ENCODE measurements around the gene ACTR3. TPM values are rescaled to one million over a fixed set of nuclear protein-coding genes. Genes with fewer than 3 reads are reported as not detected.

ACTR3 gene
- total RNA-seq, 1 experiment from 2014 or later, result 169 TPM

GRCh38 chr2:113867571-113867970 lies 22.3 kb upstream of the ACTR3 start:
- DNase-seq (ENCODE audit: low spot score) (no peak), ATAC-seq (no peak)
- 0 out of 2 replicates have a peak, but pooled peaks cover 4% of the 10 kb centered on the region for H3K4me1 Mint-ChIP-seq
- H3K4me3 Mint-ChIP-seq, result no peak overlapping the region
- H3K27ac Mint-ChIP-seq, result no peak overlapping the region
- POLR2A ChIA-PET, result no interaction called here
- TF ChIP-seq ZBTB43 (CRISPR knock-in tag; IDR thresholded peaks at IDR 0.05) (no peak), HMGA2 (CRISPR knock-in tag; IDR thresholded peaks at IDR 0.05) (no peak), ZNF423 (CRISPR knock-in tag; IDR thresholded peaks at IDR 0.05) (no peak), TP53 (CRISPR knock-in tag; IDR thresholded peaks at IDR 0.05) (no peak), ZNF396 (CRISPR knock-in tag; IDR thresholded peaks at IDR 0.05; ENCODE audit: borderline replicate concordance) (no peak), GRHL2 (CRISPR knock-in tag; IDR thresholded peaks at IDR 0.05; ENCODE audit: insufficient replicate concordance, severe bottlenecking) (no peak), AR (CRISPR knock-in tag; IDR thresholded peaks at IDR 0.05) (no peak), ZNF138 (CRISPR knock-in tag; conservative IDR thresholded peaks at IDR 0.05) (no peak), NR1H2 (CRISPR knock-in tag; IDR thresholded peaks at IDR 0.05) (no peak), GTF2I (CRISPR knock-in tag; conservative IDR thresholded peaks at IDR 0.05) (no peak), ATF1 (CRISPR knock-in tag; IDR thresholded peaks at IDR 0.05) (no peak)
- TF ChIP-seq, protein P1, sequence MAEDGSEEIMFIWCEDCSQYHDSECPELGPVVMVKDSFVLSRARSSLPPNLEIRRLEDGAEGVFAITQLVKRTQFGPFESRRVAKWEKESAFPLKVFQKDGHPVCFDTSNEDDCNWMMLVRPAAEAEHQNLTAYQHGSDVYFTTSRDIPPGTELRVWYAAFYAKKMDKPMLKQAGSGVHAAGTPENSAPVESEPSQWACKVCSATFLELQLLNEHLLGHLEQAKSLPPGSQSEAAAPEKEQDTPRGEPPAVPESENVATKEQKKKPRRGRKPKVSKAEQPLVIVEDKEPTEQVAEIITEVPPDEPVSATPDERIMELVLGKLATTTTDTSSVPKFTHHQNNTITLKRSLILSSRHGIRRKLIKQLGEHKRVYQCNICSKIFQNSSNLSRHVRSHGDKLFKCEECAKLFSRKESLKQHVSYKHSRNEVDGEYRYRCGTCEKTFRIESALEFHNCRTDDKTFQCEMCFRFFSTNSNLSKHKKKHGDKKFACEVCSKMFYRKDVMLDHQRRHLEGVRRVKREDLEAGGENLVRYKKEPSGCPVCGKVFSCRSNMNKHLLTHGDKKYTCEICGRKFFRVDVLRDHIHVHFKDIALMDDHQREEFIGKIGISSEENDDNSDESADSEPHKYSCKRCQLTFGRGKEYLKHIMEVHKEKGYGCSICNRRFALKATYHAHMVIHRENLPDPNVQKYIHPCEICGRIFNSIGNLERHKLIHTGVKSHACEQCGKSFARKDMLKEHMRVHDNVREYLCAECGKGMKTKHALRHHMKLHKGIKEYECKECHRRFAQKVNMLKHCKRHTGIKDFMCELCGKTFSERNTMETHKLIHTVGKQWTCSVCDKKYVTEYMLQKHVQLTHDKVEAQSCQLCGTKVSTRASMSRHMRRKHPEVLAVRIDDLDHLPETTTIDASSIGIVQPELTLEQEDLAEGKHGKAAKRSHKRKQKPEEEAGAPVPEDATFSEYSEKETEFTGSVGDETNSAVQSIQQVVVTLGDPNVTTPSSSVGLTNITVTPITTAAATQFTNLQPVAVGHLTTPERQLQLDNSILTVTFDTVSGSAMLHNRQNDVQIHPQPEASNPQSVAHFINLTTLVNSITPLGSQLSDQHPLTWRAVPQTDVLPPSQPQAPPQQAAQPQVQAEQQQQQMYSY (CRISPR knock-in tag; IDR thresholded peaks at IDR 0.05), result no peak
- TF ChIP-seq, protein P2, sequence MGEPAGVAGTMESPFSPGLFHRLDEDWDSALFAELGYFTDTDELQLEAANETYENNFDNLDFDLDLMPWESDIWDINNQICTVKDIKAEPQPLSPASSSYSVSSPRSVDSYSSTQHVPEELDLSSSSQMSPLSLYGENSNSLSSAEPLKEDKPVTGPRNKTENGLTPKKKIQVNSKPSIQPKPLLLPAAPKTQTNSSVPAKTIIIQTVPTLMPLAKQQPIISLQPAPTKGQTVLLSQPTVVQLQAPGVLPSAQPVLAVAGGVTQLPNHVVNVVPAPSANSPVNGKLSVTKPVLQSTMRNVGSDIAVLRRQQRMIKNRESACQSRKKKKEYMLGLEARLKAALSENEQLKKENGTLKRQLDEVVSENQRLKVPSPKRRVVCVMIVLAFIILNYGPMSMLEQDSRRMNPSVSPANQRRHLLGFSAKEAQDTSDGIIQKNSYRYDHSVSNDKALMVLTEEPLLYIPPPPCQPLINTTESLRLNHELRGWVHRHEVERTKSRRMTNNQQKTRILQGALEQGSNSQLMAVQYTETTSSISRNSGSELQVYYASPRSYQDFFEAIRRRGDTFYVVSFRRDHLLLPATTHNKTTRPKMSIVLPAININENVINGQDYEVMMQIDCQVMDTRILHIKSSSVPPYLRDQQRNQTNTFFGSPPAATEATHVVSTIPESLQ (CRISPR knock-in tag; IDR thresholded peaks at IDR 0.05), result no peak
- TF ChIP-seq, protein P3, sequence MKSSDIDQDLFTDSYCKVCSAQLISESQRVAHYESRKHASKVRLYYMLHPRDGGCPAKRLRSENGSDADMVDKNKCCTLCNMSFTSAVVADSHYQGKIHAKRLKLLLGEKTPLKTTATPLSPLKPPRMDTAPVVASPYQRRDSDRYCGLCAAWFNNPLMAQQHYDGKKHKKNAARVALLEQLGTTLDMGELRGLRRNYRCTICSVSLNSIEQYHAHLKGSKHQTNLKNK (CRISPR knock-in tag; IDR thresholded peaks at IDR 0.05), result no peak
- TF ChIP-seq, protein P4, sequence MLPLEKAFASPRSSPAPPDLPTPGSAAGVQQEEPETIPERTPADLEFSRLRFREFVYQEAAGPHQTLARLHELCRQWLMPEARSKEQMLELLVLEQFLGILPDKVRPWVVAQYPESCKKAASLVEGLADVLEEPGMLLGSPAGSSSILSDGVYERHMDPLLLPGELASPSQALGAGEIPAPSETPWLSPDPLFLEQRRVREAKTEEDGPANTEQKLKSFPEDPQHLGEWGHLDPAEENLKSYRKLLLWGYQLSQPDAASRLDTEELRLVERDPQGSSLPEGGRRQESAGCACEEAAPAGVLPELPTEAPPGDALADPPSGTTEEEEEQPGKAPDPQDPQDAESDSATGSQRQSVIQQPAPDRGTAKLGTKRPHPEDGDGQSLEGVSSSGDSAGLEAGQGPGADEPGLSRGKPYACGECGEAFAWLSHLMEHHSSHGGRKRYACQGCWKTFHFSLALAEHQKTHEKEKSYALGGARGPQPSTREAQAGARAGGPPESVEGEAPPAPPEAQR (CRISPR knock-in tag; IDR thresholded peaks at IDR 0.05), result no peak
- CTCF ChIA-PET, result no interaction called here
- peaks cover 87% of the 10 kb centered on the region for H3K27me3 Mint-ChIP-seq (ENCODE audit: low read depth)
- H3K36me3 Mint-ChIP-seq, result no peaks in the 10 kb centered on the region
- no peaks in the 10 kb centered on the region for H3K9me3 Mint-ChIP-seq

Measured in WTC11 (cell line).